Left ventricle myocardium superior (tissue), 1 donor: ENCODE measurements around the gene ARMC9. TPM values are rescaled to one million over a fixed set of nuclear protein-coding genes. Genes with fewer than 3 reads are reported as not detected.

ENCODE experiments used
- ATAC-seq: fragments of 200-7000 bp; cut with Tn5 transposase; one replicate; pipeline ENCODE4 v1.9.1; 2020; ENCODE audit warnings: mild to moderate bottlenecking, moderate library complexity
- DNase-seq: peaks from one replicate; pipeline ENCODE4 v3.0.0-alpha.2; 2020
- intact Hi-C: fragments of 100-400 bp; cut with micrococcal nuclease; formaldehyde crosslinking; loops from one replicate; pipeline ENCODE4 v1.11.0; 2022
- microRNA-seq: library from miRNA; unstranded; fragments of <30 nt; microRNA quantifications from one replicate; pipeline ENCODE4 v1.2.0, GENCODE V29; 2020; ENCODE audit warnings: borderline number of aligned reads
- total RNA-seq: library from RNA; stranded (reverse); fragmentation: NEBNext Ultra II Directional; extraction: Animal tissue kit (Norgen Biotek cat#: 25700); gene quantifications from one replicate; pipeline ENCODE4 v1.2.1, GENCODE V29; 2021
- donor health status: DM: no; HTN: yes; CAD: no; lungs with severe emphysema.

The ARMC9 gene
- total RNA-seq, 1 donor from 2014 or later: 2.3 TPM

- intact Hi-C loops: loop anchor here (5.0 kb wide), 1 partner anchor 185 kb away; no protein-coding TSS in a partner anchor
- ATAC-seq (peak; percentile 12), DNase-seq (no peak)
Observed at GRCh38 chr2:231412618-231412963, 214.2 kb downstream of the ARMC9 start.

GRCh38 chr2:231413456-231413855 is 215.0 kb downstream of the ARMC9 start:
- DNase-seq (no peak), ATAC-seq (no peak)
- intact Hi-C loops: loop anchor here (5.0 kb wide), 1 partner anchor 186 kb away; no protein-coding TSS in a partner anchor

DNA sequence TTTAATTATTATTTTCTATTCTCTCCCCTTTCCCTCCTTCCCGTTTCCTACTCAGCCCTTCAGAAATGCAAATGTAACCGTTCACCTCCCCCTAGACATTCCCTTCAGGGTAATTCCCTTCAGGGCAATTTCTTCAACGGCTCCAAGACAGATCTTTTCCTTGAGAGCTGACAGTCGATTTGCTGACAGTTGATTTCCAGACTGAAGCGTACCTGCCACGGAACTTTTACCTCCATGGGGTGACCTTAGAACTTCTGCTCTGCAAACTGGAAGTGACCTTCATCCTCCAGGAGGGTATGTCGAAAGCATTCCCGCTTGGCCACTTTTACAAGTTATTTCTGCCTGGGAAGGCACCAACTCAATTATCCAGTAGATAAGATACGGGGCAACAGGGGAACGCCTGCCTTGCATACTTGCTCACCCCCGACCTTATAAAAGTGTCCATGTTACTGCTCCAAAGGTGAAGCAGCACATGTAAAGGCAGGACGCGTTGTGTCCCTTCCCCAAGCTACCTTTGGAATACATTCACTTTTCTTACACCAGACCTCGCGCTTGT is 215.6 kb downstream of the ARMC9 start:
- intact Hi-C loops: loop anchor here (5.0 kb wide), 1 partner anchor 187 kb away; no protein-coding TSS in a partner anchor
- no peak for DNase-seq
- ATAC-seq: no peak

GRCh38 chr2:231415029-231415428 is 216.6 kb downstream of the ARMC9 start:
- intact Hi-C loops: no loop called here

GRCh38 chr2:231418820-231419640 is 220.6 kb downstream of the ARMC9 start:
- ATAC-seq (no peak), DNase-seq (no peak)
- intact Hi-C loops: no loop called here

More at GRCh38 chr2:231415029-231415428, 216.6 kb downstream of the ARMC9 start:
- ATAC-seq (no peak), DNase-seq (no peak)

DNA sequence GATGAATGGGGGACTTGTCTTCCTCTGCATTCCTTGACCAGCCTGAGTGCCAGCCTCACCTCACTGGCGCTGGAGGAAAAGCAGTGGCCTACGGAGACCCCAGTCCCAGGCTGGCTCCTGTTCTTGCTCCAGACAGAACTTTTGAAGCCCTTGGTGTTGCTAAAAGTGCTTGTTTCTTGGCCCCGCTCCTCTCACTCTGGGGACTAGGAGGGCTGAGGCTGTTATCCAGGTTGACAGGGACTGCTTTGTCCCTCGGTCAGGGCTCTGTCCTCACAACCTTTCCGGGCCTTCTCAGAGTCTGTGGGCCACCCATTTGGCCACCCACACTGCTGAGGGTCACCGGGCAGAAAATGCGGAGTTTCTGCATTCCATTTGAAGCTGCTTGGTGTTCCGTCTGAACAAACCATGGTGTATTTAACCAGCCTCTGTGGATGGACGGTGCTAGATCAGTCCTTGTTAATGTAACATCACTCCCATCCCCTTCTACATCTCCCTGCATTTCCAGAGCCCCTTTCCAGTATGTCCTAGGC is 222.7 kb downstream of the ARMC9 start:
- DNase-seq: no peak
- intact Hi-C loops: no loop called here

DNA sequence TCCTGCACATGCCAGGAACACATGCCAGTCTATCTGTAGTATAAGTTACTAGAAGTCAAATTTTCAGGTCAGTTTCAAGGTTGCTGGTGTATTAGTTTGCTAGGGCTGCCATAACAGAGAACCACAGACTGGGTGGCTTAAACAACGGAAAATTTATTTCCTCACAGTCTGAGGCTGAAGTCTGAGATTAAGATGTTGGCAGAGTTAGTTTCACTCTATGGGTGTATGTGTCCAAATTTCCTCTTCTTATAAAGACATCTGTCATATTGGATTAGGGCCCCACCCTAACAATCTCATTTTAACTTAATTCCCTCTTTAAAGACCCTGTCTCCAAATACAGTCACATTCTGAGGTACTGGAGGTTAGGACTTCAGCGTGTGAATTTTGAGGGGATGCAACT is 223.6 kb downstream of the ARMC9 start:
- no peak for ATAC-seq
- intact Hi-C loops: no loop called here
- DNase-seq: no peak

More for the DNA sequence above, 222.7 kb downstream of the ARMC9 start:
- ATAC-seq: no peak

DNA sequence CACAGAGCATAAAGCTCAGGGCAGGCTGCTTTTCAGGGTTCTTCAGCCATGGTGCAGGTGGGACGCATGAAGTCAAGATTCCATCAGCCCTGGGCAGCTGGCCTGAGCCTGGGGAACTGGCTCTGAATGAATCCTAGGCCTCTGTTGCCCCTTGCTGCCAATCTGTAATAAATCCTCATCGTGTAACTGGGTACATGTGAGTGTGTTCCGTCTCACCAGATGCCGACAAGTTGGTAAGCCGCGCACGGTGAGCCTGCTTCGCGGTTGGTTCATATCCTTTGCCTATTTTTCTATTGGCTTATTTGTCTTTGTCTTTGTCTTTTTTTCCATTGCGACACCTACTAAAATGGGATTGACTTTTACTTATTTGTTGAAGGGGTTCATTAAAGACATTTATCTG is 224.7 kb downstream of the ARMC9 start:
- ATAC-seq: no peak
- intact Hi-C loops: no loop called here
- DNase-seq: no peak

Small RNA genes lying within 50 kb of the gene (microRNA-seq; reads per million reads assigned to microRNA genes)
- not detected for gene MIR4777

Other genes with a start within 250 kb of the ARMC9 start
- gene SPATA3, start 202.5 kb upstream of the ARMC9 start, total RNA-seq: not detected
- gene C2orf72, start 161.1 kb upstream of the ARMC9 start, total RNA-seq: 0.07 TPM
- gene PSMD1, start 141.8 kb upstream of the ARMC9 start, total RNA-seq: 73.4 TPM
- 0.50 TPM for gene HTR2B, start 73.6 kb upstream of the ARMC9 start, total RNA-seq
- gene B3GNT7, start 197.1 kb downstream of the ARMC9 start, total RNA-seq: 8.1 TPM